HFFc6 (cell line): Measurements from ENCODE around the gene FAM163B. TPM values are rescaled to one million over a fixed set of nuclear protein-coding genes. Genes with fewer than 3 reads are reported as not detected.

ENCODE experiments used
- DNase-seq: peaks from one replicate; pipeline ENCODE4 v3.0.0-alpha.2; 2018
- H3K27ac Mint-ChIP-seq: 2 replicates; pipeline ENCODE4 v1.8.0; 2020; ENCODE audit warnings: mild to moderate bottlenecking, mixed read lengths
- H3K27me3 Mint-ChIP-seq: 2 replicates; pipeline ENCODE4 v1.8.0; 2021; ENCODE audit warnings: mild to moderate bottlenecking, moderate library complexity, mixed read lengths; ENCODE audit not compliant: insufficient read depth
- H3K36me3 Mint-ChIP-seq: 2 replicates; pipeline ENCODE4 v1.8.0; 2021; ENCODE audit warnings: low read depth, mixed read lengths
- H3K4me1 Mint-ChIP-seq: 2 replicates; pipeline ENCODE4 v1.8.0; 2020; ENCODE audit warnings: low read depth, mixed read lengths
- H3K4me3 Mint-ChIP-seq: 2 replicates; pipeline ENCODE4 v1.8.0; 2020; ENCODE audit warnings: mild to moderate bottlenecking, moderate library complexity, mixed read lengths
- H3K9me3 Mint-ChIP-seq: 2 replicates; pipeline ENCODE4 v1.8.0; 2020; ENCODE audit warnings: mild to moderate bottlenecking, mixed read lengths
- CTCF ChIP-seq: fragments of 200-600 bp; sonication (generic); IDR thresholded peaks from 2 replicates; pipeline ENCODE4 v1.5.0; 2021; ENCODE audit warnings: antibody characterized with exemption, mild to moderate bottlenecking
- total RNA-seq, 6 experiments: library from RNA; stranded (reverse); fragmentation: NEBNext Ultra II Directional; extraction: Animal tissue kit (Norgen Biotek cat#: 25700); gene quantifications; 2 replicates in 1 of 6; 3 replicates in 5 of 6; pipeline ENCODE4 v1.2.3, GENCODE V29; 2021

Gene FAM163B
- total RNA-seq, 6 experiments from 2014 or later: not detected

- Mint-ChIP-seq H3K9me3 (no peaks in the 10 kb centered on the region), H3K36me3 (no peaks in the 10 kb centered on the region), H3K27me3 (peaks cover 62% of the 10 kb centered on the region), H3K4me3 (no peak overlapping the region), H3K4me1 (no peaks in the 10 kb centered on the region), H3K27ac (no peak overlapping the region)
- no peak for DNase-seq
- no peak for TF ChIP-seq CTCF
These were observed 32.8 kb upstream of the FAM163B start for GRCh38 chr9:133641861-133642595.

GRCh38 chr9:133641396-133641655, 32.1 kb upstream of the FAM163B start:
- no peak overlapping the region for H3K27ac Mint-ChIP-seq
- DNase-seq: no peak
- no peaks in the 10 kb centered on the region for H3K4me1 Mint-ChIP-seq
- peaks cover 62% of the 10 kb centered on the region for H3K27me3 Mint-ChIP-seq
- H3K36me3 Mint-ChIP-seq: no peaks in the 10 kb centered on the region
- no peak overlapping the region for H3K4me3 Mint-ChIP-seq
- H3K9me3 Mint-ChIP-seq: no peaks in the 10 kb centered on the region
- TF ChIP-seq CTCF: no peak

GRCh38 chr9:133640580-133641395, 31.6 kb upstream of the FAM163B start:
- Mint-ChIP-seq H3K36me3 (no peaks in the 10 kb centered on the region), H3K27me3 (peaks cover 63% of the 10 kb centered on the region), H3K27ac (no peak overlapping the region)

GRCh38 chr9:133640160-133640559, 31.0 kb upstream of the FAM163B start:
- no peak overlapping the region for H3K27ac Mint-ChIP-seq
- no peaks in the 10 kb centered on the region for H3K36me3 Mint-ChIP-seq
- TF ChIP-seq CTCF: no peak
- no peak for DNase-seq
- no peaks in the 10 kb centered on the region for H3K9me3 Mint-ChIP-seq
- no peaks in the 10 kb centered on the region for H3K4me1 Mint-ChIP-seq
- peaks cover 69% of the 10 kb centered on the region for H3K27me3 Mint-ChIP-seq
- H3K4me3 Mint-ChIP-seq: no peak overlapping the region

More at GRCh38 chr9:133640580-133641395, 31.6 kb upstream of the FAM163B start:
- Mint-ChIP-seq H3K9me3 (no peaks in the 10 kb centered on the region), H3K4me1 (no peaks in the 10 kb centered on the region), H3K4me3 (no peak overlapping the region)
- no peak for DNase-seq
- TF ChIP-seq CTCF: no peak

GRCh38 chr9:133639613-133640012, 30.4 kb upstream of the FAM163B start:
- no peaks in the 10 kb centered on the region for H3K9me3 Mint-ChIP-seq
- no peak overlapping the region for H3K4me3 Mint-ChIP-seq
- no peaks in the 10 kb centered on the region for H3K36me3 Mint-ChIP-seq
- TF ChIP-seq CTCF: no peak
- DNase-seq: no peak
- H3K4me1 Mint-ChIP-seq: no peaks in the 10 kb centered on the region
- peaks cover 69% of the 10 kb centered on the region for H3K27me3 Mint-ChIP-seq
- no peak overlapping the region for H3K27ac Mint-ChIP-seq
